Activated CD4-positive, alpha-beta memory T cell treated with anti-CD3 and anti-CD28 coated beads, Interleukin-2, amount 10 ng/mL, durations not matched to agents 7 days and 5 days (primary cell): Measurements from ENCODE around the gene TOGARAM2. TPM values are rescaled to one million over a fixed set of nuclear protein-coding genes. Genes with fewer than 3 reads are reported as not detected.
"Not testable (repeated sequence)": the region's sequence is repeated elsewhere in the genome, so short reads cannot be mapped to it uniquely, and the experiment has no call there.

Source experiments
- CTCF ChIA-PET: fragments of 350-600 bp; sonication (Branson Sonifier 250); formaldehyde crosslinking; loops from one replicate; lab custom pipeline; 2021; ENCODE audit warnings: antibody characterized with exemption, inconsistent platforms; lab: Charles Lee
- POLR2A ChIA-PET: fragments of 350-600 bp; sonication (Branson Sonifier 250); formaldehyde crosslinking; loops from one replicate; lab custom pipeline; 2021; ENCODE audit warnings: antibody characterized with exemption; lab: Charles Lee
- DNase-seq: peaks from one replicate; pipeline ENCODE4 v3.0.0-alpha.2; 2020
- H3K27ac Mint-ChIP-seq: one replicate; pipeline ENCODE4 v1.8.0; 2021; ENCODE audit warnings: mild to moderate bottlenecking, mixed read lengths
- H3K27me3 Mint-ChIP-seq: one replicate; pipeline ENCODE4 v1.8.0; 2021; ENCODE audit warnings: mixed read lengths
- H3K36me3 Mint-ChIP-seq: one replicate; pipeline ENCODE4 v1.8.0; 2021; ENCODE audit warnings: low read depth, mixed read lengths
- H3K4me1 Mint-ChIP-seq: one replicate; pipeline ENCODE4 v1.8.0; 2021; ENCODE audit warnings: mixed read lengths
- H3K4me3 Mint-ChIP-seq: one replicate; pipeline ENCODE4 v1.8.0; 2021; ENCODE audit warnings: mild to moderate bottlenecking, mixed read lengths
- H3K9me3 Mint-ChIP-seq: one replicate; pipeline ENCODE4 v1.8.0; 2021; ENCODE audit warnings: mixed read lengths
- total RNA-seq, 2 experiments: library from RNA; stranded (reverse); gene quantifications; one replicate each; pipeline ENCODE4 v1.2.3, GENCODE V29; 2021

The TOGARAM2 gene
- total RNA-seq, 2 experiments from 2014 or later = 8.9 to 10.3 TPM

GRCh38 chr2:29082804-29083495 lies 101.9 kb downstream of the TOGARAM2 start:
- Mint-ChIP-seq H3K9me3 (peaks cover 3% of the 10 kb centered on the region), H3K4me3 (no peak overlapping the region), H3K36me3 (no peaks in the 10 kb centered on the region), H3K4me1 (no peaks in the 10 kb centered on the region), H3K27me3 (peaks cover 9% of the 10 kb centered on the region), H3K27ac (no peak overlapping the region)
- no peak for DNase-seq
- POLR2A ChIA-PET = interaction anchor here (0.7 kb wide), 1 partner anchor 68 kb away, joined by 3 read pairs; no protein-coding TSS in a partner anchor
- CTCF ChIA-PET = interaction anchor here (1.1 kb wide), 1 partner anchor 109 kb away, joined by 4 read pairs; no protein-coding TSS in a partner anchor

GRCh38 chr2:29084554-29084953 lies 103.5 kb downstream of the TOGARAM2 start:
- Mint-ChIP-seq H3K4me3 (no peak overlapping the region), H3K27ac (no peak overlapping the region), H3K9me3 (peaks cover 3% of the 10 kb centered on the region), H3K4me1 (no peaks in the 10 kb centered on the region), H3K36me3 (no peaks in the 10 kb centered on the region), H3K27me3 (peaks cover 17% of the 10 kb centered on the region)
- CTCF ChIA-PET = no interaction called here
- no peak for DNase-seq
- POLR2A ChIA-PET = no interaction called here

- H3K27ac Mint-ChIP-seq, H3K9me3 Mint-ChIP-seq, H3K4me1 Mint-ChIP-seq, H3K4me3 Mint-ChIP-seq, H3K36me3 Mint-ChIP-seq, DNase-seq, CTCF ChIA-PET: not testable (repeated sequence)
- POLR2A ChIA-PET = interaction anchor here (1.0 kb wide), 1 partner anchor 75 kb away, joined by 3 read pairs; no protein-coding TSS in a partner anchor
- peaks cover 26% of the 10 kb centered on the region for H3K27me3 Mint-ChIP-seq
These were observed 109.2 kb downstream of the TOGARAM2 start for GRCh38 chr2:29090311-29090710.

GRCh38 chr2:29096969-29097368 lies 115.9 kb downstream of the TOGARAM2 start:
- H3K4me1 Mint-ChIP-seq = no peaks in the 10 kb centered on the region
- H3K27ac Mint-ChIP-seq = no peak overlapping the region
- no peak overlapping the region for H3K4me3 Mint-ChIP-seq
- H3K9me3 Mint-ChIP-seq = no peaks in the 10 kb centered on the region
- ChIA-PET POLR2A (no interaction called here), CTCF (no interaction called here)
- DNase-seq = no peak
- H3K36me3 Mint-ChIP-seq = no peaks in the 10 kb centered on the region
- peaks cover 6% of the 10 kb centered on the region for H3K27me3 Mint-ChIP-seq

GRCh38 chr2:29097569-29097968 lies 116.5 kb downstream of the TOGARAM2 start:
- no peak for DNase-seq
- Mint-ChIP-seq H3K4me3 (no peak overlapping the region), H3K36me3 (no peaks in the 10 kb centered on the region), H3K27me3 (peaks cover 5% of the 10 kb centered on the region), H3K4me1 (no peaks in the 10 kb centered on the region), H3K27ac (no peak overlapping the region), H3K9me3 (no peaks in the 10 kb centered on the region)
- ChIA-PET CTCF (no interaction called here), POLR2A (no interaction called here)

- no peak for DNase-seq
- CTCF ChIA-PET = no interaction called here
- no peak overlapping the region for H3K27ac Mint-ChIP-seq
- POLR2A ChIA-PET = no interaction called here
- no peak overlapping the region for H3K4me3 Mint-ChIP-seq
- no peaks in the 10 kb centered on the region for H3K36me3 Mint-ChIP-seq
- no peaks in the 10 kb centered on the region for H3K9me3 Mint-ChIP-seq
- H3K4me1 Mint-ChIP-seq = no peaks in the 10 kb centered on the region
- H3K27me3 Mint-ChIP-seq = peaks cover 5% of the 10 kb centered on the region
These were observed 119.5 kb downstream of the TOGARAM2 start for GRCh38 chr2:29100564-29100963.

Other genes with a start within 250 kb of the TOGARAM2 start
- gene PPP1CB, start 229.5 kb upstream of the TOGARAM2 start, total RNA-seq = 100 to 1,000 TPM; 211 to 213 TPM
- 1 to 10 TPM in 1 of 2 experiments, under 1 TPM in 1; 0.93 to 1.2 TPM for gene SPDYA, start 170.5 kb upstream of the TOGARAM2 start, total RNA-seq
- 10 to 100 TPM; 13.1 to 14.1 TPM for gene TRMT61B, start 111.0 kb upstream of the TOGARAM2 start, total RNA-seq
- gene WDR43, start 86.6 kb upstream of the TOGARAM2 start, total RNA-seq = 10 to 100 TPM; 45.5 to 47.2 TPM
- gene PCARE, start 93.2 kb downstream of the TOGARAM2 start, total RNA-seq = not detected
- gene CLIP4, start 134.1 kb downstream of the TOGARAM2 start, total RNA-seq = 10 to 100 TPM; 31.7 to 33.7 TPM